Measurements from ENCODE around the gene TSPAN9.

- TF ChIP-seq CTCF (IDR thresholded peaks at IDR 0.05; ENCODE audit: insufficient read depth, low read depth, low read length) (no peak), EZH2 (IDR thresholded peaks at IDR 0.05; ENCODE audit: insufficient read depth, low read length) (no peak)
Observed at GRCh38 chr12:3097836-3098235, 20.7 kb downstream of the TSPAN9 start.
